Transverse colon (tissue), 4 donors: ENCODE measurements around the gene CAGE1. TPM values are rescaled to one million over a fixed set of nuclear protein-coding genes. Genes with fewer than 3 reads are reported as not detected.

ENCODE experiments used
- DNase-seq: peaks from one replicate; pipeline ENCODE4 v3.0.0-alpha.2; 2019
- H3K27ac ChIP-seq, 4 donors: fragments of 200-600 bp; sonication (generic); 2 replicates each; pipeline ENCODE4 v1.5.1; 2016 to 2018; ENCODE audit warnings: inconsistent platforms in 4 of 4
- H3K27me3 ChIP-seq: fragments of 200-600 bp; sonication (generic); 2 replicates; pipeline ENCODE4 v1.5.1; 2017; ENCODE audit warnings: inconsistent platforms
- H3K36me3 ChIP-seq, 4 donors: fragments of 200-600 bp; sonication (generic); 2 replicates each; pipeline ENCODE4 v1.5.1; 2017 to 2019; ENCODE audit warnings: inconsistent platforms in 4 of 4
- H3K4me1 ChIP-seq, 4 donors: fragments of 200-600 bp; sonication (generic); 2 replicates each; pipeline ENCODE4 v1.5.1; 2017 to 2020; ENCODE audit warnings: inconsistent platforms in 4 of 4
- H3K4me3 ChIP-seq, 4 donors: fragments of 200-600 bp; sonication (generic); 1 replicate in 1 of 4; 2 replicates in 3 of 4; pipeline versions ENCODE4 v1.5.1 to v1.6.1; 2017 to 2019; ENCODE audit warnings: inconsistent platforms in 4 of 4
- H3K9me3 ChIP-seq, 2 donors: fragments of 200-600 bp; sonication (generic); 2 replicates each; pipeline ENCODE4 v1.5.1; 2017 to 2019; ENCODE audit warnings: inconsistent platforms in 2 of 2
- CTCF ChIP-seq, 5 experiments: fragments of 200-600 bp in 3 of 5; fragments of 450-650 bp in 2 of 5; sonication (generic) in 3 of 5; IDR thresholded peaks; 1 replicate in 2 of 5; 2 replicates in 3 of 5; pipeline ENCODE4 v1.5.1; 2016 to 2017; ENCODE audit warnings: antibody characterized with exemption in 5 of 5, inconsistent platforms in 3 of 5, mild to moderate bottlenecking in 2 of 5, moderate library complexity in 1 of 5
- EP300 ChIP-seq: sonication (generic); formaldehyde crosslinking; IDR thresholded peaks from one replicate; pipeline ENCODE4 v1.6.1; 2017; ENCODE audit warnings: antibody characterized with exemption, low read depth
- POLR2A ChIP-seq: fragments of 450-650 bp; IDR thresholded peaks from one replicate; pipeline ENCODE4 v1.6.1; 2016; ENCODE audit warnings: antibody characterized with exemption, mild to moderate bottlenecking, moderate library complexity
- POLR2AphosphoS5 ChIP-seq, 3 donors: sonication (generic); formaldehyde crosslinking; IDR thresholded peaks; one replicate each; pipeline ENCODE4 v1.6.1; 2016; ENCODE audit warnings: antibody characterized with exemption in 3 of 3
- WGBS, 2 donors: methylation state at CpG; one replicate each; pipeline ENCODE4 v1.1.5; 2018; ENCODE audit warnings: low coverage in 1 of 2; 5-methylcytosine and 5-hydroxymethylcytosine counted together
- in situ Hi-C, 4 donors: fragments of 200-750 bp; cut with MboI; loops; one replicate each; pipeline versions ENCODE4 v1.15.0 to v1.15.1; 2017; ENCODE audit warnings: low sequenced_read_pairs in 3 of 4, low pct_ligation_motif_present in 1 of 4, low pct_unique_long_range_greater_than_20kb in 1 of 4
- intact Hi-C: fragments of 100-400 bp; cut with DNase I; formaldehyde crosslinking; loops from one replicate; pipeline ENCODE4 v1.15.1; 2023; ENCODE audit warnings: low total_unique reads
- total RNA-seq, 4 donors: library from RNA; depleted of rRNA; stranded (reverse); fragments of >200 nt; gene quantifications; one replicate each; pipeline ENCODE4 v1.1.0, GENCODE V29; 2016

CAGE1 gene
- total RNA-seq, 4 donors from 2014 or later: not detected

DNA sequence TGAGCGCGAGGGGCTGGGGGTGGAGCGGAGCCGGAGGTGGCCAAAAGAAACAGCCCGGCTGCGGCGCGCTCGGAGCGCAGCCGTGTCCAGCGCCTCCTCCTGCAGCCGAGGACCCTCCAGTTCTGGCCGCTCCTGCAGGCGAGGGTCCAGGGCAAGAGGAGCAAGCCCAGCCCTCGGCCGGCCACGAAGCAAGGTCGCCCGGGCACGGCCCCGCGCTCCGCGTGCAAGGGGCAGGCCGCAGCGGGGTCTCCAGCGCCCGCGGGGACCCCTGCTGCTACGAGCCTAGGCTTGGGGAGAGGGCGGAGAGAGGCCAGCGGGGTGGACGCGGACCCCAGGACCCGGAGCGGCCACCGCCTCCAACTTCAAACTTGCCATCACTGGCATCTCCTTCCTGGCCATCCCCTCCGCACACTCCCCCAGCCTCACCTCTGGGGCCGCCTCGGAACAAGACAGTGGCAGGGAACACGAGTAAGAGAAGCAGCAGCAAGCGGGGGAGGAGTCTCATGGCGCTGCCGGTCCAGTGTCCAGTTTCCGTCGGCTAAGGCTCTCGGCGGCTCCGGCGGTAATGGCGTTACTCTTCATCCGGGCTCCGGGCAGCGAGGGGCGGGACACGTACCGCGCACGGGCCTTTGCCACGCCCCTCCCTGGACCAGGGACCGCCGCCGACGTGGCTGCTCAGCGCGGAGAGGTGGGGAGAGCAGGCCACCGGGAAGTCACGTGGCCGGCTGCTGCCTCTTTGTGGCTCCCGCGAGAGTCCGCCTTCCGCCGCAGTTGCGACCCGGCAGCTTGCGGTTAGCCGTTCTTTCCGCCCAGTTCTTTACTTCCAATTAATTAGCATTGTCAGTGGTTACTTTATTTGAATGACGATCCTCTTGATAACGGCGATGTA, 76.7 kb downstream of the CAGE1 start, which contains the start of gene SSR1:
SSR1 (minus strand) TSS at position 584 of the 889 bp plus-strand sequence; CDS start at position 505, 79 bp downstream.
- 0% methylated on average over 5 to 55 of the region's 83 CpGs for WGBS, 2 donors
- Histone ChIP-seq H3K27me3 (no peaks in the 10 kb centered on the region), H3K4me3 (peak within 1 kb of the TSS; percentile 84 to 93 (median 86)), H3K27ac (peak within 1 kb of the TSS; percentile 90 to 98 (median 94)), H3K9me3 (no peaks in the 10 kb centered on the region), H3K36me3 (peaks cover 0 to 17% (median 4%) of the 10 kb centered on the region in 4 donors), H3K4me1 (peaks cover 9 to 33% (median 18%) of the 10 kb centered on the region in 4 donors)
- DNase-seq: peak; percentile 98
- TF ChIP-seq EP300 (no peak), POLR2AphosphoS5 (IDR thresholded peaks at IDR 0.05) (peak; percentile 86 to 93 (median 92)), CTCF (IDR thresholded peaks at IDR 0.05) (no peak), POLR2A (peak; percentile 79)
- intact Hi-C loops (loop anchor here (2.0 kb wide), 1 partner anchor 76 kb away; the partner anchor contains the start of genes CAGE1 and RIOK1), in situ Hi-C loops (no loop called here)

GRCh38 chr6:7311917-7312615, 77.5 kb downstream of the CAGE1 start:
- in situ Hi-C loops: no loop called here
- TF ChIP-seq POLR2AphosphoS5 (IDR thresholded peaks at IDR 0.05) (no peak), EP300 (no peak), POLR2A (no peak), CTCF (IDR thresholded peaks at IDR 0.05) (no peak)
- H3K27ac ChIP-seq: peak overlapping the region; percentile 90 to 98 (median 94)
- peaks cover 9 to 33% (median 18%) of the 10 kb centered on the region in 4 donors for H3K4me1 ChIP-seq
- H3K4me3 ChIP-seq: peak overlapping the region; percentile 84 to 93 (median 86)
- no peaks in the 10 kb centered on the region for H3K27me3 ChIP-seq
- WGBS, 2 donors: 2 to 9% methylated on average over 7 to 17 of the region's 17 CpGs
- peaks cover 0 to 25% (median 5%) of the 10 kb centered on the region in 4 donors for H3K36me3 ChIP-seq
- DNase-seq: no peak
- intact Hi-C loops: loop anchor here (2.0 kb wide), 1 partner anchor 77 kb away; the partner anchor contains the start of genes CAGE1 and RIOK1
- H3K9me3 ChIP-seq: no peaks in the 10 kb centered on the region

- in situ Hi-C loops: no loop called here
- TF ChIP-seq POLR2A (no peak), CTCF (IDR thresholded peaks at IDR 0.05) (no peak), EP300 (no peak), POLR2AphosphoS5 (IDR thresholded peaks at IDR 0.05) (no peak)
- Histone ChIP-seq H3K36me3 (peaks cover 0 to 28% (median 8%) of the 10 kb centered on the region in 4 donors), H3K9me3 (no peaks in the 10 kb centered on the region), H3K27me3 (no peaks in the 10 kb centered on the region), H3K4me1 (peaks cover 9 to 33% (median 18%) of the 10 kb centered on the region in 4 donors), H3K27ac (no peak overlapping the region), H3K4me3 (no peak overlapping the region)
- WGBS, 2 donors: 63 to 76% methylated on average over 1 of the region's 1 CpG
- no peak for DNase-seq
- intact Hi-C loops: no loop called here
These were observed 78.4 kb downstream of the CAGE1 start for GRCh38 chr6:7311176-7311575.

- H3K4me1 ChIP-seq: peaks cover 9 to 33% (median 18%) of the 10 kb centered on the region in 4 donors
- intact Hi-C loops: no loop called here
- in situ Hi-C loops: loop anchor here in 1 of 4 donors (10.0 kb wide), 1 partner anchor 286 kb away; the partner anchor contains the start of gene SNRNP48
These were observed 80.5 kb downstream of the CAGE1 start for GRCh38 chr6:7309050-7309449.

More at GRCh38 chr6:7309050-7309449, 80.5 kb downstream of the CAGE1 start:
- Histone ChIP-seq H3K36me3 (peaks cover 0 to 32% (median 16%) of the 10 kb centered on the region in 4 donors), H3K4me3 (no peak overlapping the region), H3K9me3 (no peaks in the 10 kb centered on the region), H3K27ac (no peak overlapping the region), H3K27me3 (no peaks in the 10 kb centered on the region)
- TF ChIP-seq POLR2A (no peak), POLR2AphosphoS5 (IDR thresholded peaks at IDR 0.05) (no peak), EP300 (no peak), CTCF (IDR thresholded peaks at IDR 0.05) (no peak)
- DNase-seq: no peak
- WGBS, 2 donors: 94% methylated on average over 5 of the region's 5 CpGs; no CpG with 5 or more reads in 1 of the 2 donors
